ENCODE data around the gene EGFR. TPM values are rescaled to one million over a fixed set of nuclear protein-coding genes. Genes with fewer than 3 reads are reported as not detected.

Gene EGFR
- total RNA-seq, 2 donors from 2014 or later: 57.8 to 63.4 TPM

DNA sequence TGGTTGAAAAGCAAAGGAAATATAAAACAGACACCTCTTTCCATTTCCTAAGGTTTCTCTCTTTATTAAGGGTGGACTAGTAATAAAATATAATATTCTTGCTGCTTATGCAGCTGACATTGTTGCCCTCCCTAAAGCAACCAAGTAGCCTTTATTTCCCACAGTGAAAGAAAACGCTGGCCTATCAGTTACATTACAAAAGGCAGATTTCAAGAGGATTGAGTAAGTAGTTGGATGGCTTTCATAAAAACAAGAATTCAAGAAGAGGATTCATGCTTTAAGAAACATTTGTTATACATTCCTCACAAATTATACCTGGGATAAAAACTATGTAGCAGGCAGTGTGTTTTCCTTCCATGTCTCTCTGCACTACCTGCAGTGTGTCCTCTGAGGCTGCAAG is 191.9 kb downstream of the EGFR start:
- DNase-seq: no peak
- Histone ChIP-seq H3K4me3 (no peak overlapping the region), H3K9me3 (no peaks in the 10 kb centered on the region), H3K4me1 (no peaks in the 10 kb centered on the region), H3K9ac (ENCODE audit: low read depth in 2 of 2, low read length in 2 of 2) (no peak overlapping the region), H3K27me3 (no peaks in the 10 kb centered on the region), H3K36me3 (no peaks in the 10 kb centered on the region), H3K27ac (no peak overlapping the region)
- intact Hi-C loops (cut with DNase I): no loop called here
- TF ChIP-seq, protein P1, sequence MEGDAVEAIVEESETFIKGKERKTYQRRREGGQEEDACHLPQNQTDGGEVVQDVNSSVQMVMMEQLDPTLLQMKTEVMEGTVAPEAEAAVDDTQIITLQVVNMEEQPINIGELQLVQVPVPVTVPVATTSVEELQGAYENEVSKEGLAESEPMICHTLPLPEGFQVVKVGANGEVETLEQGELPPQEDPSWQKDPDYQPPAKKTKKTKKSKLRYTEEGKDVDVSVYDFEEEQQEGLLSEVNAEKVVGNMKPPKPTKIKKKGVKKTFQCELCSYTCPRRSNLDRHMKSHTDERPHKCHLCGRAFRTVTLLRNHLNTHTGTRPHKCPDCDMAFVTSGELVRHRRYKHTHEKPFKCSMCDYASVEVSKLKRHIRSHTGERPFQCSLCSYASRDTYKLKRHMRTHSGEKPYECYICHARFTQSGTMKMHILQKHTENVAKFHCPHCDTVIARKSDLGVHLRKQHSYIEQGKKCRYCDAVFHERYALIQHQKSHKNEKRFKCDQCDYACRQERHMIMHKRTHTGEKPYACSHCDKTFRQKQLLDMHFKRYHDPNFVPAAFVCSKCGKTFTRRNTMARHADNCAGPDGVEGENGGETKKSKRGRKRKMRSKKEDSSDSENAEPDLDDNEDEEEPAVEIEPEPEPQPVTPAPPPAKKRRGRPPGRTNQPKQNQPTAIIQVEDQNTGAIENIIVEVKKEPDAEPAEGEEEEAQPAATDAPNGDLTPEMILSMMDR (IDR thresholded peaks at IDR 0.05): no peak

DNA sequence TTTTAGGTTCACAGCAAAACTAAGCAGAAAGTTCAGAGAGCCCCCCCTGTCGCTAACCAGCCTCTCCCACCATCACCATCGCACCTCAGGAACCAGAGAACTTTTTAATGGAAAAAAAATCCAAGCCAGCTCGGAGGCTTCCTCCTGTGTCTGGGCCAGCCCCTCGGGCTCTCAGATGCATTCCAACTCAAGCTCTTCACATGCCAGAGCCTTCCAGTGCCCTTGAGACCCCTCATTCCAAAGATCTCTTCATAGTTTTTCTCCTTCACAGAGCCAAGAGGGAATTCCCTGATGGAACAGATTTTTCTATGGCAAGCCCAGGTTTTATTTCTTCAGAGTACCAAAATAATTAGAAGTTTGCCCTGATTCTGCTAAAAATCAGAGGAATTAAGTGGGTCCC is 192.9 kb downstream of the EGFR start:
- TF ChIP-seq, protein P1 (IDR thresholded peaks at IDR 0.05): no peak
- Histone ChIP-seq H3K4me1 (no peaks in the 10 kb centered on the region), H3K27ac (no peak overlapping the region), H3K4me3 (no peak overlapping the region), H3K9me3 (no peaks in the 10 kb centered on the region), H3K36me3 (no peaks in the 10 kb centered on the region), H3K9ac (ENCODE audit: low read depth in 2 of 2, low read length in 2 of 2) (no peak overlapping the region), H3K27me3 (no peaks in the 10 kb centered on the region)
- intact Hi-C loops (cut with DNase I): no loop called here
- no peak for DNase-seq

DNA sequence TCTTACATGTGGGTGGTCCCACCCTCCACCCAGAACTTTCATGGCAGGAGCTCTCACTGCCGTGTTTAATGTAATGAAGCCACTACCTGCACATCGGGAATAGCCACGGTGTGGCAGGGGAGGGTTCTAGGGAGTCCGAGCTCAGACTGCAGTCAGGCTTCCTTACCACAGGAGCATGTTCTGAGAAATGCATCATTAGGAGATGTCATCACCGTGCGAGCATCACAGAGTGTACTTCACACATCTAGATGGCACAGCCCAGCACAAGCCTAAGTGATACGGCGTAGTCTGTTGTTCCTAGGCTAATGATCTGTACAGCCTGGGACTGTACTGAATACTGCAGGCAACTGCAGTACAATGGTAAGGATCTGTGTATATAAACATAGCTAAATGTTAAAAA is 193.4 kb downstream of the EGFR start:
- TF ChIP-seq, protein P1 (IDR thresholded peaks at IDR 0.05): no peak
- H3K27ac ChIP-seq: no peak overlapping the region
- H3K9ac ChIP-seq (ENCODE audit: low read depth in 2 of 2, low read length in 2 of 2): no peak overlapping the region
- H3K36me3 ChIP-seq: no peaks in the 10 kb centered on the region
- intact Hi-C loops (cut with DNase I): no loop called here
- DNase-seq: no peak
- no peaks in the 10 kb centered on the region for H3K9me3 ChIP-seq
- H3K27me3 ChIP-seq: no peaks in the 10 kb centered on the region
- no peak overlapping the region for H3K4me3 ChIP-seq
- H3K4me1 ChIP-seq: no peaks in the 10 kb centered on the region

DNA sequence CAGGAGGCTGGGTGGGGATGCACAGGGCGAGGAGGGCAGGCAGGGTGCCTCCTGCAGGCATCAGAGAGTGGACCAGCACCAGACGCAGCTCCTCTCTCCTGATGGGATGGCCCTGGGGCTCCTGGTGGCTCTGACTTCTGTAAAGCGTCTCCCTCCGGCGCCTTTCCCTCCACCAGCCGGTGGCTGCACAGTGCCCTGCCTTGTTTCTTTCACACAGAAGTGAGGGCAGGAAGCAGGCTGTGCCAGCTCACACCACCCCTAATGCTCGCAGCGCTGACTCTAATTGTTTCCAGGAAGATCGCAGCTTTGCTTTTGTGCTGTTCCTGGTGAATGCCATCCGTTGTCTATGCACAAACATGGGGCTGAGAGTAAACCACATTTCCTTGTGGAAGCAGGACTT is 194.0 kb downstream of the EGFR start:
- no peak overlapping the region for H3K4me3 ChIP-seq
- H3K4me1 ChIP-seq: no peaks in the 10 kb centered on the region
- no peaks in the 10 kb centered on the region for H3K36me3 ChIP-seq
- no peak overlapping the region for H3K27ac ChIP-seq
- intact Hi-C loops (cut with DNase I): no loop called here
- no peaks in the 10 kb centered on the region for H3K27me3 ChIP-seq
- no peak for DNase-seq
- TF ChIP-seq, protein P1 (IDR thresholded peaks at IDR 0.05): no peak
- H3K9ac ChIP-seq (ENCODE audit: low read depth in 2 of 2, low read length in 2 of 2): no peak overlapping the region
- H3K9me3 ChIP-seq: no peaks in the 10 kb centered on the region

DNA sequence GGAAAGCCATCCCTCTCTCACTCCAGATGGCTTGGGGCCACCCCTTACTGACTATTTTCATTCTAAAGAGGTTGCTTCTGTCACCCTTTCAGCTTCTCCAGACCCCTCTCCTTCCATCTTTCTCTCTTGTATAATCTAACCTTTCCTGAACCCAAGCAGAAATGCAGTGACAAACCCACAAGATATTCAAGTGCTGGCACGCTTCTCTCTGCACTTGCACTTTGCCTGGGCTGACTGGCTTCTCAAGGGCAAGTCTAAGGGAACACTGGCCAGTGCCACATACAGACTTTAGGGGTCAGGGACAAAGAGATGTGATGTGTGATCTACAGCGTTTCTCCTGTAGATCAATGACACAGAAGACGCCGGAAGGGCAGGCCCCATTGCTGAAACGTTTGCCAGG is 195.9 kb downstream of the EGFR start:
- H3K4me1 ChIP-seq: no peaks in the 10 kb centered on the region
- no peak for DNase-seq
- no peaks in the 10 kb centered on the region for H3K9me3 ChIP-seq
- no peaks in the 10 kb centered on the region for H3K27me3 ChIP-seq
- TF ChIP-seq, protein P1 (IDR thresholded peaks at IDR 0.05): no peak
- H3K36me3 ChIP-seq: no peaks in the 10 kb centered on the region
- H3K27ac ChIP-seq: no peak overlapping the region
- intact Hi-C loops (cut with DNase I): no loop called here
- no peak overlapping the region for H3K4me3 ChIP-seq
- H3K9ac ChIP-seq (ENCODE audit: low read depth in 2 of 2, low read length in 2 of 2): no peak overlapping the region

DNA sequence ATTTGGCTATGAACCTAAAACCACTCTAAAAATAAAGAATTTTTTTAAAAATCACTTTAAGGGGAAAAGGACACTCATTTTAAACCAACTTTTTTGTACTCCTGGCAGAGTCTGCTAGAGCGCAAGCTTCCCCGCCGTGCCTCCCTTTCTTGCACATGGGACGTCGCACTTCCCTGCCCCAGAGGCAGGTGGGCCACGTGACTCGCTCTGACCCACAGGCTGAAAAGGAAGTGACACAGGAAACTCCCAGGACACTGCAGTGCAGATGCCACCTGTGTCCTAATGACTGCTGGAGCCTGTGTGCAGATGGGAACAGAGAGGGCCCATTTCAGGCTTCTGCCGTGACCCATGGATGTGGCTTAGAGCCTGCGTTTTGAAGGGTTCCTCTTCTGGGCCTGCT is 204.2 kb downstream of the EGFR start:
- H3K9me3 ChIP-seq: no peaks in the 10 kb centered on the region
- H3K9ac ChIP-seq (ENCODE audit: low read depth in 2 of 2, low read length in 2 of 2): no peak overlapping the region
- no peak for DNase-seq
- no peak overlapping the region for H3K27ac ChIP-seq
- no peaks in the 10 kb centered on the region for H3K27me3 ChIP-seq
- intact Hi-C loops (cut with DNase I): no loop called here
- TF ChIP-seq, protein P1 (IDR thresholded peaks at IDR 0.05): no peak
- no peaks in the 10 kb centered on the region for H3K4me1 ChIP-seq
- no peaks in the 10 kb centered on the region for H3K36me3 ChIP-seq
- H3K4me3 ChIP-seq: no peak overlapping the region
